Measurements from ENCODE around the gene PLXNB2.

PLXNB2 gene

GRCh38 chr22:50302041-50302541, 5.4 kb downstream of the PLXNB2 start:
- Histone ChIP-seq H3K27ac (ENCODE audit: low read length) (no peak overlapping the region), H3K4me3 (ENCODE audit: low read length) (no peak overlapping the region), H3K79me2 (ENCODE audit: low read length) (peaks cover 40% of the 10 kb centered on the region), H3F3A (ENCODE audit: insufficient read depth, low read length) (no peaks in the 10 kb centered on the region), H3K9ac (ENCODE audit: low read length) (no peak overlapping the region), H3K9me3 (replicated peaks; ENCODE audit: insufficient read depth, low read length) (no peaks in the 10 kb centered on the region), H3K9me2 (replicated peaks; ENCODE audit: insufficient read depth, low read length) (no peaks in the 10 kb centered on the region), H3K36me3 (replicated peaks; ENCODE audit: insufficient read depth, low read length) (no peaks in the 10 kb centered on the region), H3K4me1 (ENCODE audit: low read length) (peaks cover 6% of the 10 kb centered on the region; the same call in 1 of the 2 replicates), H2AFZ (ENCODE audit: low read length) (no peak overlapping the region), H3K27me3 (replicated peaks; ENCODE audit: insufficient read depth, low read length) (no peaks in the 10 kb centered on the region), H4K20me1 (ENCODE audit: insufficient read depth, low read length) (no peaks in the 10 kb centered on the region), H3K4me2 (ENCODE audit: low read depth, low read length) (no peak overlapping the region)
- DNase-seq, result no peak
- no peak for TF ChIP-seq EZH2 (optimal IDR thresholded peaks at IDR 0.05; ENCODE audit: low read depth, low read length)
- TF ChIP-seq CTCF (IDR thresholded peaks at IDR 0.05; ENCODE audit: low read length), result no peak
- no peak for TF ChIP-seq EZH2phosphoT487 (IDR thresholded peaks at IDR 0.05; ENCODE audit: low read length)

GRCh38 chr22:50301581-50301991, 5.9 kb downstream of the PLXNB2 start:
- H3K4me3 ChIP-seq (ENCODE audit: low read length), result no peak overlapping the region
- no peaks in the 10 kb centered on the region for H3F3A ChIP-seq (ENCODE audit: insufficient read depth, low read length)
- peaks cover 6% of the 10 kb centered on the region; the same call in 1 of the 2 replicates for H3K4me1 ChIP-seq (ENCODE audit: low read length)
- no peak for TF ChIP-seq EZH2phosphoT487 (IDR thresholded peaks at IDR 0.05; ENCODE audit: low read length)
- TF ChIP-seq CTCF (IDR thresholded peaks at IDR 0.05; ENCODE audit: low read length), result no peak
- no peak for TF ChIP-seq EZH2 (optimal IDR thresholded peaks at IDR 0.05; ENCODE audit: low read depth, low read length)
- no peaks in the 10 kb centered on the region for H3K27me3 ChIP-seq (replicated peaks; ENCODE audit: insufficient read depth, low read length)
- no peak for DNase-seq
- H3K36me3 ChIP-seq (replicated peaks; ENCODE audit: insufficient read depth, low read length), result no peaks in the 10 kb centered on the region
- no peak overlapping the region for H3K27ac ChIP-seq (ENCODE audit: low read length)
- no peak overlapping the region for H2AFZ ChIP-seq (ENCODE audit: low read length)
- peaks cover 38% of the 10 kb centered on the region for H3K79me2 ChIP-seq (ENCODE audit: low read length)
- H3K9me3 ChIP-seq (replicated peaks; ENCODE audit: insufficient read depth, low read length), result no peaks in the 10 kb centered on the region
- no peak overlapping the region for H3K4me2 ChIP-seq (ENCODE audit: low read depth, low read length)
- H4K20me1 ChIP-seq (ENCODE audit: insufficient read depth, low read length), result no peaks in the 10 kb centered on the region
- no peaks in the 10 kb centered on the region for H3K9me2 ChIP-seq (replicated peaks; ENCODE audit: insufficient read depth, low read length)
- H3K9ac ChIP-seq (ENCODE audit: low read length), result no peak overlapping the region

GRCh38 chr22:50300620-50301257, 6.7 kb downstream of the PLXNB2 start:
- Histone ChIP-seq H3K4me1 (ENCODE audit: low read length) (0 out of 2 replicates have a peak, but pooled peaks cover under 1% of the 10 kb centered on the region), H4K20me1 (ENCODE audit: insufficient read depth, low read length) (no peaks in the 10 kb centered on the region), H3K36me3 (replicated peaks; ENCODE audit: insufficient read depth, low read length) (no peaks in the 10 kb centered on the region), H3K27ac (ENCODE audit: low read length) (no peak overlapping the region), H3K9ac (ENCODE audit: low read length) (no peak overlapping the region), H3K9me3 (replicated peaks; ENCODE audit: insufficient read depth, low read length) (no peaks in the 10 kb centered on the region), H3K4me2 (ENCODE audit: low read depth, low read length) (no peak overlapping the region), H3K79me2 (ENCODE audit: low read length) (peaks cover 29% of the 10 kb centered on the region), H2AFZ (ENCODE audit: low read length) (no peak overlapping the region), H3F3A (ENCODE audit: insufficient read depth, low read length) (no peaks in the 10 kb centered on the region), H3K27me3 (replicated peaks; ENCODE audit: insufficient read depth, low read length) (no peaks in the 10 kb centered on the region), H3K9me2 (replicated peaks; ENCODE audit: insufficient read depth, low read length) (no peaks in the 10 kb centered on the region), H3K4me3 (ENCODE audit: low read length) (no peak overlapping the region)
- no peak for DNase-seq
- no peak for TF ChIP-seq EZH2phosphoT487 (IDR thresholded peaks at IDR 0.05; ENCODE audit: low read length)
- no peak for TF ChIP-seq EZH2 (optimal IDR thresholded peaks at IDR 0.05; ENCODE audit: low read depth, low read length)
- no peak for TF ChIP-seq CTCF (IDR thresholded peaks at IDR 0.05; ENCODE audit: low read length)
